Coronary artery (tissue), 2 donors: ENCODE data around the gene BAG3.

Source experiments
- DNase-seq: peaks from one replicate; pipeline ENCODE4 v3.0.0-alpha.2; 2017; ENCODE audit warnings: low spot score
- H3K27ac ChIP-seq, 2 donors: fragments of 200-600 bp; sonication (generic); one replicate each; pipeline ENCODE4 v1.5.1; 2016 to 2019
- H3K4me3 ChIP-seq: fragments of 200-600 bp; sonication (generic); 2 replicates; pipeline ENCODE4 v1.5.1; 2016; ENCODE audit warnings: mild to moderate bottlenecking, moderate library complexity
- CTCF ChIP-seq: fragments of 200-600 bp; sonication (generic); IDR thresholded peaks from one replicate; pipeline ENCODE4 v1.5.1; 2019; ENCODE audit warnings: antibody characterized with exemption

The BAG3 gene

DNA sequence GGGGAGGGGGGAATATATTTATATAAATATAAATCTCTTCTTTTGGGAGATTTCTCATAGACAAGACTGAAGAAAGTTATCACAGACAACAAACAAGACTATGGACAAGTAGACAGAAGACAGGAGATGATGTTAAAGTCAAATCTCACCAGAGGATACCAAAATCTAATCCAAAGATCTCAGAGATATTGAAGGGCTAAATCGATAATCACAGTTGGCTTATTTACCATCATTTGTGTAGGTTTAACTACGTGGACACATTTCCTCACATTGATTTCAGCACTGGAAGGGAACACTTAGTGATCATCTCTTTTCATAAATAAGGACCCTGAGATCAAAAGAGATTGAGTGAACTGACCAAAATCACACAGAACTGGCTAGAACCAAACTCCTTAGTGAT lies 72.0 kb downstream of the BAG3 start:
- H3K27ac ChIP-seq = no peak overlapping the region
- H3K4me3 ChIP-seq = no peak overlapping the region
- TF ChIP-seq CTCF = no peak
- no peak for DNase-seq

DNA sequence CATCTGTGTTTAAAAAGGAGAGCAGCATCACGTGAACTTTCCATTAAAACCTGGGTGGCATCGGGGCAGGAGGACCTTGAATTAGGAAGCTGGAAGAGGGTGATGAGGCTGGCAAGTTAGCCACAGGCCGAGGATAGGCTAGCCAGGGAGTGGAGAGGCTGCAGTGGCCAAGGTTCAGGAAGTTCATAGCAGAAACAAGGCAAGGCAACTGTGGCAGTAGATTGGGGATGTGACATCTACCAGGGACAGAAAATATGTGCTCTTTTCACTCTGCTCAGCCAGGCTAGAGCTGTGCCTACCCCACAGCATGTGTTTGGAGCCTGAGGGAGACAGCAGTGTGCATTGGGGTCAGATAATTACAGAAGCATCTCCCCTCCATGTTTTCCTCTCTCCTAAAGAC lies 72.4 kb downstream of the BAG3 start:
- Histone ChIP-seq H3K27ac (no peak overlapping the region), H3K4me3 (no peak overlapping the region)
- no peak for DNase-seq
- TF ChIP-seq CTCF = no peak

DNA sequence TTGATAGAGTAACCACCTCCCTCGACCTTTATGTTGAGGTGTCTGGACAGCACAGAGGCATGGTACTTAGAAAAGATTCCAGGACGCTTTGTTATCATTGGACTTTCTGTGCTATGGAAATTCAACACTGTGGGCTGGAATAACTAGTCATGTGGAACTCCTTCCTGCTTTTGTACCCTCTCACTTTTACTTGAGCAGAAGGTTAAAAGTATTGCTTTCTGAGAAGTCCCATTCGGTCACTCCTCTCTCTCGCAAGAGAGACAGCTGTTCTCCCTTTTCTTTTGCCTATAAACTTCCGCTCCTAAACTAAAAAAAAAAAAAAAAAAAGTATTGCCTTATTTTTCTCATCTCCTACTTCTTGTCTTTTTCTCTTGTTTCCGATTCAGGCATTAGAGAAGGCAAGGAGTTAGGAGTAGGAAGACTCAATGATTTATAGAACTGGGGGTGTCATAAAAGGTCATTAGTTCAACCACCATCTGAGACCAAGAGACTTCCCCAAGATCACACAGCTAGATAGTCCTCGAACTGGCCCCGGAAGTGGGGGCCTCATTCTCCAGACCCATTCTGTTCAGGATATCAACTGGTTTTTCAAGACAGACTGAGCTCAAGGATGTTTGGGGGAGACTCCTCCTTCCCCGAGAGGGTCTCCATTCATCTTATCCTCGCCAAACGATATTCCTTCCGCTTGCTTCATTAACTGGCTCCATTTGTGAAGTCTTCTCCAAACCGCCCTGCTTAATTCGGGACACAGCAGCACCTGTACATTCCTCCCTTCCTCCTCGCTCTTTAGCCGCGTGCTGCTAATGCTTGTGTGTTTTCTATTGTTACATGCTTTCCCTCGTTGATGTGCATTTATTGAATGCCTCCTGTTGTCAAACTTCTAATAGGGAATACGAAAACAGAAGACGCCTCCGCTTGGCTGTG lies 73.7 kb downstream of the BAG3 start:
- TF ChIP-seq CTCF = no peak
- peak overlapping the region; percentile 87 to 95 for H3K27ac ChIP-seq
- peak overlapping the region; percentile 93 for H3K4me3 ChIP-seq
- no peak for DNase-seq

GRCh38 chr10:119725517-119725827 lies 74.3 kb downstream of the BAG3 start:
- Histone ChIP-seq H3K4me3 (peak overlapping the region; percentile 93), H3K27ac (peak overlapping the region; percentile 87 to 95)
- DNase-seq = no peak
- TF ChIP-seq CTCF = no peak

DNA sequence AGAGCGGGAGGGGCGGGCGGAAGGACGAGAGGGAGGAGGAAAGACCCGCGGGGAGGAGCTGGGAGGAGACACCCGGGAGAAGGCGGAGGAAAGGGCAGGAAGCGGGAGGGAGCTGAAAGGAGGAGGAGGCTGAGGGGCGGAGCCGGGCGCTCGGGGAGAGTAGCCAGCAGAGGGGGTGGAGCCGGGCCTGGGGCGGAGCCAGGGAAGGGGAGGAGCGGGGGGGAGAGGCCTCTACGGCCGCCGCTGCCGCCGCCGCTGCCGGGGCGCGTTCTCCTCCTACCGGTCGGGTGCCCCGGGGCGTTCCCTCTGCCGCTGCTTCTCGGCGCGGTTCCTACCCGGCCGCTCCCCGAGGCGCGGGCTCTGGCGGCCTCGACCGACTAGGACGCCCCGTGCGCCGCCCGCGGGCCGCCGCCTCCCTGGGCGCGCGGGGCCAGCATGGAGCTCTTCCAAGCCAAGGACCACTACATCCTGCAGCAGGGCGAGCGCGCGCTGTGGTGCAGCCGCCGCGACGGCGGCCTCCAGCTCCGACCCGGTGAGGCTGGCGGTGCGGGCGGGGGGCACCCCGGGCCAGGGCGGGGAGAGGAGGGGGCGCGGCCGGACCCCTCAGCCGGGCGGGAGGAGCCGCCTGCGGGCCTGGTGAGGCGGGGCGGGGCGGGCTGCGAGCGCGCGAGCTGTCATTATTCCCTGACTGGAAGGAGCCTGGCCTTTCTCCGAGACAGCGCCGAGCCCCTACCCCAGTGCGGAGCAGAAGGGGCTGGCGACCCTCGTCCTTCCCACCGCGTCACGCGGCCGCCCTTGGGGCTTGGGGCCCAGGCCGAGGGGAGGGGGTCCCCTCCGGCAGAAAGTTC lies 74.9 kb downstream of the BAG3 start, which contains the start of gene INPP5F:
Gene INPP5F (plus strand): TSS at position 223 of the 848 bp plus-strand sequence. CDS start 213 bp downstream, at position 436.
- TF ChIP-seq CTCF = no peak
- H3K4me3 ChIP-seq = peak within 1 kb of the TSS; percentile 93
- peak within 1 kb of the TSS; percentile 89 to 95 for H3K27ac ChIP-seq
- DNase-seq = peak; percentile 99

DNA sequence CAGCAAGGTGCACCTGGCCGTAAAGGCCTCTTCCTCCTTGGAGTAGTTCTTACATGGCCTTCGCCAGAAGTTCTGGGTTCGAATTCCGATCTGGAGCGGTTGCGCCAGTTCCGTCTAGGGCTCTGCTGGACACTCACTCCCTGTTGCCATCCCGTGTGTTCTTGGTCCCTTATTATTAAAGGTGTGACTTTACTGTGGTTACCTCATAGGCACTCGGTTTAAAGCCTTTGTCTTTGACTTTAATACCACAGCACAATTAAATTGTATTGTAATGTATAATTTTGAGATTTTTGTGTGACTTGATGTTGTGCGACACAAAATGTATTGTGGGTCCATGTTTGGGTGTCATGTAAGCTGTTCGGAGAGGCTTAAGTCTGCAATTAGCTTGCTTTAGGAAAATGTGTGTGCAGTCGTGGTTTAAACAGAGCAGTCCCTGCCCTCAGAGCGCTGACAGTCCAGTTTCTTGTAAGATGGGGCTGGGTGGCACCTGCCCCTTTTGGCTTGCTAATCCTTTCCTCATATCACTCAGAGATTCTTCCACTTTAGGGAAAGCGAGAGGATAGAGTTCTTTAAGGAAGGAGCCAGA lies 75.6 kb downstream of the BAG3 start:
- no peak for DNase-seq
- TF ChIP-seq CTCF = no peak
- H3K4me3 ChIP-seq = peak overlapping the region; percentile 93
- H3K27ac ChIP-seq = peak overlapping the region; percentile 89 to 95
